ENCODE measurements around the gene VSTM2L. TPM values are rescaled to one million over a fixed set of nuclear protein-coding genes. Genes with fewer than 3 reads are reported as not detected.

VSTM2L gene
- total RNA-seq, 1 donor from 2014 or later: 14.1 TPM

DNA sequence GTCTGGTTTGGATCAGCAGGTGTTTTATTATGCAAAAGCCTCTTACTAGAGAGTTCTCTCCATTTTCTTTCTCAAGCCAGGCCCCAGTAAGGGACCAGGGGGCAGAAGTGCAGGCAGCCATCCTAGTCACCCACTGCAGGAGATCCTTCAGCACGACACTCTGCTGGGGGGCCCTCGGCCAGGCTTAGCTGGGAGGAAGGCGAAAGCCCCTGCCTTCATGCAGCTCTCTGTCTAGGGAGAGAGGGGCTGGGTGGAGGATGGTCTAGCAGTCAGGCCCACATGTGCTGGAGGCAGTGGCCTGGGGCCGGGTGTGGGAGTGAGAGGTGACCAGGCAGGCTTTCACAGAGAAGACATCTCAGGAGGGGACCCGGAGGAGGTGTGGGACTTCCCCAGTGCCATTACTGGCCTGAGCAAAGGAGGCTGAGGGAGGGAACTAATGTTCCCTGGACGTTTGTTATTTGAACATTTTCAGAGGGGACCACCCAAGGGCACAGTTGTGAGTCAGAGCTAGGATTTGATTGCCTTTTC, 33.5 kb upstream of the VSTM2L start:
- H3K27me3 ChIP-seq (ENCODE audit: low read depth): no peaks in the 10 kb centered on the region
- intact Hi-C loops (cut with DNase I): no loop called here
- DNase-seq: no peak
- H3K9me3 ChIP-seq: no peaks in the 10 kb centered on the region
- H3K36me3 ChIP-seq: peaks cover 84% of the 10 kb centered on the region
- no peak overlapping the region for H3K27ac ChIP-seq
- H3K4me1 ChIP-seq: no peaks in the 10 kb centered on the region
- ATAC-seq: no peak
- no peak overlapping the region for H3K4me3 ChIP-seq
- TF ChIP-seq, protein P1, sequence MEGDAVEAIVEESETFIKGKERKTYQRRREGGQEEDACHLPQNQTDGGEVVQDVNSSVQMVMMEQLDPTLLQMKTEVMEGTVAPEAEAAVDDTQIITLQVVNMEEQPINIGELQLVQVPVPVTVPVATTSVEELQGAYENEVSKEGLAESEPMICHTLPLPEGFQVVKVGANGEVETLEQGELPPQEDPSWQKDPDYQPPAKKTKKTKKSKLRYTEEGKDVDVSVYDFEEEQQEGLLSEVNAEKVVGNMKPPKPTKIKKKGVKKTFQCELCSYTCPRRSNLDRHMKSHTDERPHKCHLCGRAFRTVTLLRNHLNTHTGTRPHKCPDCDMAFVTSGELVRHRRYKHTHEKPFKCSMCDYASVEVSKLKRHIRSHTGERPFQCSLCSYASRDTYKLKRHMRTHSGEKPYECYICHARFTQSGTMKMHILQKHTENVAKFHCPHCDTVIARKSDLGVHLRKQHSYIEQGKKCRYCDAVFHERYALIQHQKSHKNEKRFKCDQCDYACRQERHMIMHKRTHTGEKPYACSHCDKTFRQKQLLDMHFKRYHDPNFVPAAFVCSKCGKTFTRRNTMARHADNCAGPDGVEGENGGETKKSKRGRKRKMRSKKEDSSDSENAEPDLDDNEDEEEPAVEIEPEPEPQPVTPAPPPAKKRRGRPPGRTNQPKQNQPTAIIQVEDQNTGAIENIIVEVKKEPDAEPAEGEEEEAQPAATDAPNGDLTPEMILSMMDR (IDR thresholded peaks at IDR 0.05): no peak

DNA sequence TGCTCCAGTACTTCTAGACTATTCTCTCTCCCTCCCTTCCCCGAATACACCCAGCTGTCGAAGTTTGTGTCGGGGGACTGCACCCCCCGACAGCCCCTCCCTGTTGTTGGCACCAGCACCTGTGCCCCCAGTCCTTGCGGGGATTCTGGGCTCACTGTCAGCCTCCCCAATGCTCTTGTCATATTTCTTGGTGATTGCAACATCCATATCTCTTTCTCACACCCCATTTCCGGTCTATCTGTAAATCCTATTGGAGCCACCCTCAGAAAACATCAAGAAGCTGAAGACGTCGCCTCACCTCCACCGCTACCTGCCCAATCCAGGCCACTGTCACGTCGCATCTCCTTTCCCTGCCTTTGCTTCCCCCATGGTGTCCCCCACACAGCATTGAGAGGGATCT, 32.6 kb upstream of the VSTM2L start:
- Histone ChIP-seq H3K4me3 (no peak overlapping the region), H3K4me1 (no peaks in the 10 kb centered on the region), H3K27ac (no peak overlapping the region), H3K27me3 (ENCODE audit: low read depth) (no peaks in the 10 kb centered on the region), H3K36me3 (peaks cover 80% of the 10 kb centered on the region), H3K9me3 (no peaks in the 10 kb centered on the region)
- no peak for ATAC-seq
- intact Hi-C loops (cut with DNase I): no loop called here
- TF ChIP-seq, protein P1 (IDR thresholded peaks at IDR 0.05): no peak
- no peak for DNase-seq

DNA sequence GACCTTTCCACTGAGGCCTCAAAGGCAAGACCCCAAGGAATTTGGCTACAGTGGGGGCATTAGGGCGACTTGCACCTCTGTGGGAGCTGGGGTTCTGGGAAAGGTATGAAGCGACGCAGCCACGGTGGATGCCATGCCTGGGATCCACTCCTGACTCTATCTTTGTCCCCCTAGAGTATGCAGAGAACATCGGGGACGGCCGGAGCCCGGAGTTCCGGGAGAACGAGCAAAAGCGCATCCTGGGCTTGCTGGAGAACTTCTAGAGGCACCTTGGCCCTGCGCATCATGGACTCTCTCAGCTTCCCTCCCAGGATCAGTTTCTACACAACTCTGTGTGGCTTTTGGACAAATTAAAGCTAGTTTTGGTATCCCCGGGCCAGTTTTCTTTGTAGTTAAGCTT, 31.2 kb upstream of the VSTM2L start:
- no peaks in the 10 kb centered on the region for H3K27me3 ChIP-seq (ENCODE audit: low read depth)
- intact Hi-C loops (cut with DNase I): no loop called here
- no peaks in the 10 kb centered on the region for H3K9me3 ChIP-seq
- ATAC-seq: no peak
- H3K4me3 ChIP-seq: no peak overlapping the region
- no peak for DNase-seq
- no peaks in the 10 kb centered on the region for H3K4me1 ChIP-seq
- peaks cover 65% of the 10 kb centered on the region for H3K36me3 ChIP-seq
- TF ChIP-seq, protein P1 (IDR thresholded peaks at IDR 0.05): no peak
- no peak overlapping the region for H3K27ac ChIP-seq

DNA sequence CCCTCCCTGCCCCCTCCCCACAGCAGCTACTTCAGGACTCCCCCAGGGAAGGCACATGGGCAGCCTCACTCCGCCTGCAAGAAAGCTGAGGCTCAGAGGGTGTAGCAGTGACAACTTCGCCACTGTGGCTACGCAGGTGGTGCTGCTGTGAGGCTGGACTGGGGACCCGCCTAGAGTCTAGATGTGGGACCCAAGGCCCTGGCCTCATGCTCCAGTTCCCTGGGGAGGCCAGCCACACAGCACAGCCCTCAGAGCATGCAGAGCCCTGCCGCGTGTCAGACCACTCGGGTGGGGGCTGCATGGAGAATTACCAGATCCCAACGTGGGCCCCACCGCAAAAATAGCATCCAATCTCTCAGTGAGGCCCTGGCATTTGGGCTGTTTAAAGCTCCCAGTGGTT, 30.8 kb upstream of the VSTM2L start:
- TF ChIP-seq, protein P1 (IDR thresholded peaks at IDR 0.05): no peak
- H3K9me3 ChIP-seq: no peaks in the 10 kb centered on the region
- intact Hi-C loops (cut with DNase I): no loop called here
- no peak overlapping the region for H3K27ac ChIP-seq
- H3K27me3 ChIP-seq (ENCODE audit: low read depth): no peaks in the 10 kb centered on the region
- no peaks in the 10 kb centered on the region for H3K4me1 ChIP-seq
- peaks cover 61% of the 10 kb centered on the region for H3K36me3 ChIP-seq
- ATAC-seq (no peak), DNase-seq (no peak)
- H3K4me3 ChIP-seq: no peak overlapping the region

DNA sequence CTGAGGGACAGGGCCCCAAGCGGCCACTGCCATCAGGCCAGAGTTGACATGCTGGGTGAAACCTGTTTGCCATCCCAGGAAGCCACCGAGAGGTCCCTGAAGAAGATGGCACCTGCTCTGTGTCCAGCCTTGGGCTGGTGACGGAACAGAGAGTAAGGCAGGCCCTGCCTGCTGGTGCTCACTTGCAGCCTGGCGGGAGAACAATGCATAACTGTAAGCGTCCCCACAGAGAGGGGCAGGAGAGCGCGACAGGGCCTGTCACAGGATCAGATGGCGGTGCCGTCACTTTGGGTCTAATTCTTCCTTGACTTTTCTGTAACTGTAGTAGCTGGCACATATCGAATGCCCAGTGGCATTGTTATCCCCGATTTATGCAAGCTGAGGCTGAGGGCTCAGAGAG, 29.0 kb upstream of the VSTM2L start:
- Histone ChIP-seq H3K4me3 (no peak overlapping the region), H3K4me1 (no peaks in the 10 kb centered on the region), H3K27me3 (ENCODE audit: low read depth) (no peaks in the 10 kb centered on the region), H3K9me3 (no peaks in the 10 kb centered on the region), H3K36me3 (peaks cover 49% of the 10 kb centered on the region), H3K27ac (no peak overlapping the region)
- TF ChIP-seq, protein P1 (IDR thresholded peaks at IDR 0.05): no peak
- ATAC-seq (no peak), DNase-seq (no peak)
- intact Hi-C loops (cut with DNase I): no loop called here

All from lower lobe of right lung (tissue), 2 donors.